ENCODE results near the gene LEPR.
"Not testable (repeated sequence)": the region's sequence is repeated elsewhere in the genome, so short reads cannot be mapped to it uniquely, and the experiment has no call there.

The LEPR gene

DNA sequence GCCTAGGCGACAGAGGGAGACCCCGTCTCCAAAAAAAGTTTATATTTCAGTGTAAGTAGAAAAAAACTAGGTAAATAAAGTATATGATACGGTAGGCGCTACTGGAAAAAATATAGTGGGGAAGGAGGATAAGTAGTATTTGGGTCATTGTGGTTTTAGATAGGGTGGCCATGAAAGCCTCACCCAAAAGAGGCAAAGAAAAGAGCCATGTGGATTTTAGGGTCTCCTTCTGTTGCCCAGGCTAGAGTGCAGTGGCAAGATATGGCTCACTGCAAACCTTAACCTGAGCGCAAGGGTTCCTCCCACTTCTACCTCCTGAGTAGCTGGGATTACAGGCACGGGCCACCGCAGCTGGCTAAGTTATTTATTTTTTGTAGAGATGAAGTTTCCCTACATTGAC, 17.1 kb downstream of the LEPR start:
- DNase-seq: no peak

GRCh38 chr1:65440322-65440900, 19.9 kb downstream of the LEPR start:
- DNase-seq: no peak

DNA sequence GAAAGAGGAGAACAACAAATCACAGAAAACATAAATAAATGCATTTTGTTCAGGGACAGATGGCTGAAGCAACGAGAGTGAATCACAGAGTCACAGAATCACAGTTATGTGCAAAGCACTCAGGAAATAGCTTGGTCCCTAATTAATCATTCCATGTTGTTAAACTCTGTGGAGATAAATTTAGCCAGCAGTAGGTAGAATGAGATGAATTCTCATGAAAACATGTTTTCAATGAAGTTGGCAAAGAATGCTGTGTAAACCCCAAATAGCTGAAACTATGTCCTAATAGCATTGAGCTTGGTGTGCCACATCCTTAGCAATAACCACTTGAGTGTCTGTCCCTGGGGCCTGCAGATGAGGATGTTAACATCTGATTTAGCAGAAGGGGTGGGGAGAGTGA, 20.4 kb downstream of the LEPR start:
- DNase-seq: no peak

DNA sequence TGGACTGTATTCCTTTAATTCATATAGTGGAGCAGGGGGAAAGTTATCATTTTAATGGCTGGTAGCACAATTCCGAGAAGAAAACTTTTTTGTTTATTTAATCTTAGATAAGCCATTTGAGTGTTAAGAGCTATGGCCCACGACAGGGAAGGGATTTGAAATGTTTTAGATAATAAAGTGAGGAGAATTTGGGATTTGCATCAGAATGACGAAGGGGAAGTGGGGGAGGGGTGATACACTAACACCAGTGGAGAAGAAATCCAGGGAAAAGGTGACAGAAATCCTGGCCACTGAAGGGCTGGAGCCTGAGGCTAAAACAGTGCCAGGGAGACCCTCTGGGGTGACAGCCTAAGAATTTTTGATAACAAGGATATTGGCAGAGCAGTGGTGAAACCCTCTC, 21.0 kb downstream of the LEPR start:
- no peak for DNase-seq

DNA sequence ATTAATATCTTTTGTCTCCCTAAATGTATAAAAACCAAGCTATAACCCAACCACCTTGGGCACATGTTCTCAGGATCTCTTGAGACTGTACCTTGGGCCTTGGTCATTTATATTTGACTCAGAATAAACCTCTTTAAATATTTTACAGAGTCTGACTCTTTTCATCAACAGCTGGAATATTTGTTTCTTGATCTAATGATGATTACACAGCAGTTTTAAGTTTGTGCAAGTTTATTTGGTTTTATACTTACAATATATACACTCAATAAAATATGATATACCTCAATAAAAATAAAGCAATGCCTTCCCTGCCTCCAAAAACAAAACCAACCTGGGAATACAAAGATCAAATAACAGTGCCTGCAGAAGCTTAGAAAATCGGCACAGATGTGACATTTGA, 22.0 kb downstream of the LEPR start:
- no peak for DNase-seq

GRCh38 chr1:65443647-65444046, 23.2 kb downstream of the LEPR start:
- DNase-seq: no peak

DNA sequence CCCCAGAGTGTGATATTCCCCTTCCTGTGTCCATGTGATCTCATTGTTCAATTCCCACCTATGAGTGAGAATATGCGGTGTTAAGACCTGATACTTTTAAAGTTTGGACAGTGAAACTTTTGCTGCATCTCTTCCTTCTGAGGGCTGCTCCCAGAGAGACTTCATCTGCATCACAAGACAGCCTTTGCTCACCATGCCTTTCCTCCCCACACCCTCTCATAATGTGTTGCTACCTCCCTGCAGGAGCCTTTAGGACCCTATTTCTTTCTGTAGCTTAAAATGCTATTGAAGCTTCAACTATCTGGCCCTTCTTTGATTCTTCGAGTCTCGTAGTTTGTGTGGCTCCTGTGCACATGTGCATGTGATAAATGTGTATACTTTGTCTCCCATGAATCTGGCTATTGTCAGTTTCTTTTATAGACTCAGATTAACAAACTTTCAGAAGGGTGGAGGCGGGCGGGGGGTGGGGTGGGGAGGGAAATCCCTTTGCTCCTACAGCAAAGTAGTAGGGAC, 23.7 kb downstream of the LEPR start:
- no peak for DNase-seq

DNA sequence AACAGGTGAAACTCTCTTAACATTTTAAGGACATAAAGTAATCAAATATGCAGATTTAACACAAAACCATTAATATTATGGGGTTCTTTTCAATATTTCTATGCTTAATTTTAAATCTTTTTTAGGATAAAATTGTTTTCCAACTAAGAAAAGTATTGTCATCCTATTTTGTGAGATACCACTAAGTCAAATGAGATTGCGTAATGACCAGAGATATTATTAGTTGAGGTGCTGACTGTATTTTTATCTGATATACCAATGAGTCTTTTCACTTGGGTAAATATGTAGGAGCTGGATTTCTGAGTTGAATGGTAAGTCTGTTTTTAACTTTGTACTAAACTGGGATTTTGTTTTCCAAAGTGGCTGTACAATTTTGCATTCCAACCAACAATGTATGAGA, 25.4 kb downstream of the LEPR start:
- DNase-seq: no peak

- DNase-seq: no peak
Measured at GRCh38 chr1:65449214-65449823, 28.9 kb downstream of the LEPR start.

GRCh38 chr1:65455678-65456077, 35.2 kb downstream of the LEPR start:
- not testable (repeated sequence) for DNase-seq

- no peak for DNase-seq
Measured at GRCh38 chr1:65456481-65456880, 36.0 kb downstream of the LEPR start.

DNA sequence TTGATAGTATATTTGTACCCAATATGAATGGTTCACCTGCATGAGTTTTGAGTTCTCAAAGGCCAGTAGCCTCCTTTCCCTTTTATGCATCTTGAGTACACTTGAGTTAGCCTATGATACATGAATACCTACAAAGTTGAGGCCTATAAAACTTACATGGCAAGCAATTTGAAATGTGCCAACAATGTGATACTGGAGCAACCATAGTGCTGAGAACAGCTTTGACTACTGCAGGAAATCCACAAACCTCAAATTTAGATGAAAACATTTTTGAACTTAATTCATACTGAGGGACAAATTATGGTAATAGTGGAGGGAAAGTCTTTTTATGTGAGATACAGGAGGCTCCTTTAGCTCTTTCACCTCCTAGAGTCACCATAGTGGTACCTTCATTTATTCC, 37.4 kb downstream of the LEPR start:
- DNase-seq: no peak

DNA sequence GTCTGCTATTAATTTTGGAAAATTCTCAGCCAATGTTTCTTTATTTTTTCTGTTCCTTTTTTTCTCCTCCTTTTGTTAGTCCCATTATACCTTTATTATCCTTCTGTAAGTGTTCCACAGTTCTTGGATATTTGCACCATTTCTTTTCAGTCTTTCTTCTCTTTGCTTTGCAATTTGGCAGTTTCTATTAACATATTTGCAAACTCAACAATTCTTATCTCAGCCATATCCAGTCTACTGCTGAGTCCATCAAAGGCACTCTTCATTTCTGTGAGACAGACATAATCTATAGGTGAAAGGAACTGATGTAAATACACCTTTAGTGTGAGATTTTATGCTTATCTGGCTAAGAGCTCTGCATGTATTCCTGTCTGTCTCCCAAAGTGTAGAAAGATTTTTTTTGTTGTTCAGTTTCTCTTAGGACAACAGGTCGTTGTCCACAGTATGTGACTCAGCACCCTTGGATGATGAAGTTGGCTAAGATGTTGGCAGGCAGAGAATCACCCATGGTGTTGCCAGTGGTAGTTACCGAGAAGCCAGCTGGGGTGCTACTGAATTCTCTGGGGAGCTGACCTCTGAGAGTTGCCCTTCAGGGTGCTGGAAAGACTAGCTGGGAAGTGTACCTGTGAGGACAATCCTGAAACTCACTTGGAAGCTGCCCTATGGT, 38.4 kb downstream of the LEPR start:
- no peak for DNase-seq

DNA sequence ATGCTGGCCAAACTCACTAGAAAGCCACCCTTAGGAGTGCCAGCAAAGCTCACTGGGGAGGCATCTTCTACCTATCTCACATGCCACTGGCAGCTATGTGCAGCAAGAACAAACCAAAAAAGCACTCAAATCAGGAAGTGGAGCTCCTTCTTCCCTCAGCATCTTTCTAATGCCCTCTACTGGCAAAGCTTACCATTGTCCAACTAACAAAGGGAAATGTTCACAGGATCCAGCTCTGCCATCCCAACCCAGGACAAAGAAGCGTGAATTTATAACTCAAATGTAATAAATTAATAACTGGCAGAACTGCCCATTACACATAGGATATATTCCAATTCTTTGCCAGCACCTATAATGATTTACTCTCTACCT, 38.9 kb downstream of the LEPR start:
- no peak for DNase-seq

GRCh38 chr1:65465837-65466236, 45.4 kb downstream of the LEPR start:
- not testable (repeated sequence) for DNase-seq

DNA sequence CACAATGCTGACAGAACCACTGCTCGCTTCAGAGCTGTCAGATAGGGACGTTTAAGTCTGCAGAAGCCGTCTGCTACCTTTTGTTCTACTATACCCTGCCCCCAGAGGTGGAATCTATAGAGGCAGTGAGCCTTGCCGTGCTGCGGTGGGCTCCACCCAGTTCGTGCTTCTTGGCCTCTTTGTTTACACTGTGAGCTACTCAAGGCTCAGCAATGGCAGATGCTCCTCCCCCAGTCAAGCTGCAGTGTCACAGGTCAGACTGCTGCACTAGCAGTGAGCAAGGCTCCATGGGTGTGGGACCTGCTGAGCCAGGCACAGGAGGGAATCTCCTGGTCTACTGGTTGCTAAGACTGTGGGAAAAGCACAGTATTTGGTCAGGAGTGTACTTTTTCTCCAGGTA, 47.1 kb downstream of the LEPR start:
- peak; percentile 65 for DNase-seq

- no peak for DNase-seq
Measured at GRCh38 chr1:65469126-65469888, 48.8 kb downstream of the LEPR start.

GRCh38 chr1:65469889-65470340, 49.4 kb downstream of the LEPR start:
- DNase-seq: no peak
